Activated naive CD8-positive, alpha-beta T cell treated with anti-CD3 and anti-CD28 coated beads, Interleukin-2, amount 50 U/mL, for 16 hours (primary cell): Measurements from ENCODE around the gene C1orf216.
"Not testable (repeated sequence)": the region's sequence is repeated elsewhere in the genome, so short reads cannot be mapped to it uniquely, and the experiment has no call there.

Source experiments
- DNase-seq: peaks from one replicate; pipeline ENCODE4 v3.0.0-alpha.2; 2020; ENCODE audit warnings: low read depth, low spot score

Gene C1orf216

GRCh38 chr1:35706846-35707600, 11.7 kb downstream of the C1orf216 start:
- no peak for DNase-seq

- no peak for DNase-seq
These were observed 16.2 kb downstream of the C1orf216 start for GRCh38 chr1:35702508-35702907.

GRCh38 chr1:35699152-35699551, 19.5 kb downstream of the C1orf216 start:
- not testable (repeated sequence) for DNase-seq

GRCh38 chr1:35692317-35692716, 26.4 kb downstream of the C1orf216 start:
- no peak for DNase-seq

GRCh38 chr1:35691571-35692220, 27.0 kb downstream of the C1orf216 start:
- no peak for DNase-seq

GRCh38 chr1:35691080-35691479, 27.6 kb downstream of the C1orf216 start:
- no peak for DNase-seq

- not testable (repeated sequence) for DNase-seq
These were observed 28.6 kb downstream of the C1orf216 start for GRCh38 chr1:35690103-35690502.

- DNase-seq: no peak
These were observed 30.5 kb downstream of the C1orf216 start for GRCh38 chr1:35688161-35688560.

- DNase-seq: no peak
These were observed 35.7 kb downstream of the C1orf216 start for GRCh38 chr1:35683012-35683411.

- no peak for DNase-seq
These were observed 38.4 kb downstream of the C1orf216 start for GRCh38 chr1:35680271-35680670.

- DNase-seq: no peak
These were observed 42.9 kb downstream of the C1orf216 start for GRCh38 chr1:35675773-35676172.

GRCh38 chr1:35674111-35674510, 44.6 kb downstream of the C1orf216 start:
- no peak for DNase-seq

- DNase-seq: no peak
These were observed 46.6 kb downstream of the C1orf216 start for GRCh38 chr1:35672116-35672515.

- DNase-seq: no peak
These were observed 50.2 kb downstream of the C1orf216 start for GRCh38 chr1:35668506-35668905.

- DNase-seq: no peak
These were observed 51.8 kb downstream of the C1orf216 start for GRCh38 chr1:35666916-35667315.

GRCh38 chr1:35666216-35666615, 52.5 kb downstream of the C1orf216 start:
- DNase-seq: no peak
